Central memory CD8-positive, alpha-beta T cell (primary cell): ENCODE data around the gene RBM19.
A peak's percentile ranks its signal among the peaks of the same experiment; 100 is the strongest.

Experiments
- ATAC-seq: fragments of 150-1000 bp; cut with Tn5 transposase; replicated peaks from 2 replicates; pipeline ENCODE4 v1.10.0; 2022; ENCODE audit warnings: mild to moderate bottlenecking, moderate FRiP score, moderate number of reproducible peaks; ENCODE audit not compliant: poor library complexity, severe bottlenecking; ENCODE audit errors: extremely low read depth
- DNase-seq, 2 donors: peaks; one replicate each; pipeline ENCODE4 v3.0.0; 2021; ENCODE audit warnings: low spot score in 2 of 2
- H3K27ac Mint-ChIP-seq: one replicate; pipeline ENCODE4 v1.8.0; 2022; ENCODE audit warnings: low read depth, mild to moderate bottlenecking, moderate library complexity, mixed read lengths
- H3K27me3 Mint-ChIP-seq: one replicate; pipeline ENCODE4 v1.8.0; 2022; ENCODE audit warnings: mixed read lengths
- H3K36me3 Mint-ChIP-seq: one replicate; pipeline ENCODE4 v1.8.0; 2022; ENCODE audit warnings: mild to moderate bottlenecking, moderate library complexity, mixed read lengths; ENCODE audit not compliant: insufficient read depth
- H3K4me1 Mint-ChIP-seq: one replicate; pipeline ENCODE4 v1.8.0; 2022; ENCODE audit warnings: mixed read lengths
- H3K4me3 Mint-ChIP-seq: one replicate; pipeline ENCODE4 v1.8.0; 2022; ENCODE audit warnings: mild to moderate bottlenecking, moderate library complexity, mixed read lengths
- H3K9me3 Mint-ChIP-seq: one replicate; pipeline ENCODE4 v1.8.0; 2022; ENCODE audit warnings: mixed read lengths

The RBM19 gene

GRCh38 chr12:113841786-113842185, 124.3 kb downstream of the RBM19 start:
- no peaks in the 10 kb centered on the region for H3K4me1 Mint-ChIP-seq
- no peaks in the 10 kb centered on the region for H3K27me3 Mint-ChIP-seq
- H3K36me3 Mint-ChIP-seq: peaks cover 8% of the 10 kb centered on the region
- no peak overlapping the region for H3K27ac Mint-ChIP-seq
- no peak overlapping the region for H3K4me3 Mint-ChIP-seq
- DNase-seq: no peak
- ATAC-seq: no peak
- H3K9me3 Mint-ChIP-seq: no peaks in the 10 kb centered on the region

DNA sequence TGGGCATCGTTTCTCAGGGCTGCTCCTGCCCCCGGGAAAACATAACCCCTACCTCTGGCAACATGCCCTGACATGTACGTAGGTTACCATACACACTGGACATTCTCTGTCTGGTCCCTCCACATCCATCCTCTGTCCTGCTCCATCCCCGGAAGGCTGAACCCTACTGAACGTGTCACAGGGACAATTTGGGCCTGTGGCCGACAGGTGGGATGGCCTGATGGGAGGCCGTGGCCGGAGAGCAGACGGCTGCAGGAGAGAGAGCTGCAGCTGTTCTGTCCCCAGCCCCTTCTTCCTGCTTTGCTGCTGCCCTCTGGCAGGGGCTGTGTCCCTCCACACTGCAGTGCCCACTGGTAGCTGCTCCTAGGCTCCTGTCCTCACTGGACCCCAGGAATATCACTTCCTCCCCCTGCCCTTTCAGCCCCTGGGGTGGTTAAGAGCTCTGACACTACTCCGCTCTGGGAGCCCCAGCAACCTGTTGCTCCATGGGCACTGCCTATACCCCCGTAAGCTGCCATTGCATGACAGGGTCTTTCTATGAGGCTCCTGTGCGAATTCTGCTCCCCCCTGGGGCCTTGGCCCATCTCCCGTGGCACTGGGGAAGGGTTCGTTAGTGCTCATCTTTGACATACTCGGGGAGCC, 125.6 kb downstream of the RBM19 start:
- H3K4me3 Mint-ChIP-seq: no peak overlapping the region
- no peak for DNase-seq
- H3K27ac Mint-ChIP-seq: no peak overlapping the region
- no peaks in the 10 kb centered on the region for H3K9me3 Mint-ChIP-seq
- no peaks in the 10 kb centered on the region for H3K4me1 Mint-ChIP-seq
- H3K36me3 Mint-ChIP-seq: peaks cover 8% of the 10 kb centered on the region
- no peak for ATAC-seq
- H3K27me3 Mint-ChIP-seq: no peaks in the 10 kb centered on the region

- no peaks in the 10 kb centered on the region for H3K4me1 Mint-ChIP-seq
- H3K9me3 Mint-ChIP-seq: no peaks in the 10 kb centered on the region
- H3K36me3 Mint-ChIP-seq: peaks cover 9% of the 10 kb centered on the region
- no peak overlapping the region for H3K27ac Mint-ChIP-seq
- ATAC-seq (no peak), DNase-seq (no peak)
- H3K27me3 Mint-ChIP-seq: no peaks in the 10 kb centered on the region
- no peak overlapping the region for H3K4me3 Mint-ChIP-seq
Measured at GRCh38 chr12:113838896-113839295, 127.2 kb downstream of the RBM19 start.

- H3K9me3 Mint-ChIP-seq: no peaks in the 10 kb centered on the region
- H3K36me3 Mint-ChIP-seq: peaks cover 5% of the 10 kb centered on the region
- H3K4me1 Mint-ChIP-seq: no peaks in the 10 kb centered on the region
- no peaks in the 10 kb centered on the region for H3K27me3 Mint-ChIP-seq
- DNase-seq (no peak), ATAC-seq (no peak)
- H3K27ac Mint-ChIP-seq: no peak overlapping the region
- H3K4me3 Mint-ChIP-seq: no peak overlapping the region
Measured at GRCh38 chr12:113837528-113838296, 128.4 kb downstream of the RBM19 start.

DNA sequence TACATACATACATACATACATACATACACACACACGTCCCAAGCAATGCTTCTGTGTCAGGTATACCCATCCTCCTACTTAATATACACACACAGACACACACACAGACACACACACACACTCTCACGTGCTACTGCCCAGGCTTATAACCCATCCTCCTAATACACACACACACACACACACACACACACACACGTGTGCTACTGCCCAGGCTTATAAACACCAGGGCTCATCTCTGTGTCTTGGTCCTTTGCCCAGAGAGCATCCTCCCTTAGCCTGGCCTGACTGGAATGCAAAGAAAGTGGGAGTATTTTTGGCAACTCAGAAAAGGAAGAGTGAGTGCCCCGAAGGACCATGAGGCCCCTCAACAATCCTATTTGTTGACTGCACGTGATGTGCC, 129.0 kb downstream of the RBM19 start:
- Mint-ChIP-seq H3K4me1 (no peaks in the 10 kb centered on the region), H3K27ac (no peak overlapping the region), H3K27me3 (no peaks in the 10 kb centered on the region), H3K36me3 (peaks cover 1% of the 10 kb centered on the region), H3K4me3 (no peak overlapping the region), H3K9me3 (no peaks in the 10 kb centered on the region)
- ATAC-seq: no peak
- no peak for DNase-seq

- ATAC-seq (no peak), DNase-seq (no peak)
- Mint-ChIP-seq H3K4me1 (peaks cover 5% of the 10 kb centered on the region), H3K36me3 (peaks cover 3% of the 10 kb centered on the region), H3K27me3 (no peaks in the 10 kb centered on the region), H3K4me3 (no peak overlapping the region), H3K27ac (no peak overlapping the region), H3K9me3 (no peaks in the 10 kb centered on the region)
Measured at GRCh38 chr12:113835896-113836295, 130.2 kb downstream of the RBM19 start.

DNA sequence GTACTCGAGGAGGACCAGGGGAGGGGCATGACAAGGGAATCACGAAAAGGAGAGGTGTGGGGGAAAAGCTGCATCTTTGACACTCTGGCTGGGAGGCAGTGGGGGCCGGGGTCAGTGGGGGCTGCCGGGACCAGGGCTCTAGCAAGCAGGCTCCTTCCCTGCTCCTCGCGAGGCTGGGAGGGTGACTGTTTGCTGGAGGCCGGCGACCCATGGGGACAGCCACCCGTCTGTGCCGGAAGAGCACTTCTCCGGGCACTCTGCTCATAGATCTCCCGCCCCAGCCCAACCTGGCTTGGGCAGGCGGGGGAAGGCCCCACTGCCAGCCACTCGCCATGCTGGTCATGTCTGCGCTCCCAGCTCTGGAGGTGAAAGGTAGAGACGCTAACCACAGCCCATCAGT, 130.7 kb downstream of the RBM19 start:
- DNase-seq (no peak), ATAC-seq (no peak)
- Mint-ChIP-seq H3K27ac (no peak overlapping the region), H3K9me3 (no peaks in the 10 kb centered on the region), H3K4me1 (peaks cover 5% of the 10 kb centered on the region), H3K27me3 (no peaks in the 10 kb centered on the region), H3K4me3 (no peak overlapping the region), H3K36me3 (peaks cover 3% of the 10 kb centered on the region)

- Mint-ChIP-seq H3K27ac (no peak overlapping the region), H3K4me1 (peaks cover 5% of the 10 kb centered on the region), H3K9me3 (no peaks in the 10 kb centered on the region), H3K27me3 (no peaks in the 10 kb centered on the region), H3K4me3 (no peak overlapping the region), H3K36me3 (peaks cover 3% of the 10 kb centered on the region)
- ATAC-seq (no peak), DNase-seq (no peak)
Measured at GRCh38 chr12:113833422-113833821, 132.7 kb downstream of the RBM19 start.

- Mint-ChIP-seq H3K4me3 (no peak overlapping the region), H3K4me1 (peaks cover 5% of the 10 kb centered on the region), H3K27ac (peak overlapping the region; percentile 35), H3K9me3 (no peaks in the 10 kb centered on the region), H3K36me3 (peaks cover 3% of the 10 kb centered on the region), H3K27me3 (no peaks in the 10 kb centered on the region)
- ATAC-seq (no peak), DNase-seq (no peak)
Measured at GRCh38 chr12:113831476-113831875, 134.6 kb downstream of the RBM19 start.

DNA sequence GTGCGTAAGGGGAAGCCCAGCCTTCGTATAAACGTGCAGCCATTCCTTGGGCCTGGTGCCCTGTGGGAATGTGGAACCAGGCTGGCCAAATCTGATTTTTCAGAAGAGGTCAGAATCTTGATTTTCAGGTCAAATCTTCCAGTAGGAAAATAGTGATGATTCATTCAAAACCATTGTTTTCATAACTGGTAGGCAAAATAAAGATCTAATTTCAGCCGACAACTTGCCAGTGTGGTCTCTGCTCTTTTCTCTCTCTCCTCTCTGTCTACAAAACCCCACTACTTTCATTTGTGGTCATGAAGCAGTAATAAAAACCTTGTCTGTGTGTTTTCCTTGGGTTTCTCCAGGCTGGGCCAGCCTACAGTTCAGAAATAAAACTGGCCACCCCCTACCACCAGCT, 135.1 kb downstream of the RBM19 start:
- ATAC-seq: no peak
- DNase-seq: no peak

DNA sequence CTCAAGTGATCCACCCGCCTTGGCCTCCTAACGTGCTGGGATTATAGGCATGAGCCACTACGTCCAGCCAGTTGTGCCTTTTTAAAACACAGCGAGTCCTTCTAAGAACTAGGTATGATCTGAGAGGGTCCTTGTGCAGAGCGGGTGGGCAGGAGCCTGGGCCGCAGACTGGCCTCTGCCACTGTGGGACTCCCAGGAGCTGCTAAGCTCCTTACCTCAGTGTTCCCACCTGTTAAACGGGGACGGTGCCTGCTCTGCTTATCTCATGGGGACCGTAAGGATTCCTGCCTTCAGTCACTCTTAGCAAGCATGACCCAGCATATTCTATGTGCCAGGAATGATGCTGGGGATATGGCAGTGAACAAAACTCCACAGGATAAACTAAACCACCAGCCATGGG, 136.9 kb downstream of the RBM19 start:
- H3K4me3 Mint-ChIP-seq: no peak overlapping the region
- ATAC-seq (no peak), DNase-seq (no peak)
- no peaks in the 10 kb centered on the region for H3K9me3 Mint-ChIP-seq
- H3K36me3 Mint-ChIP-seq: peaks cover 5% of the 10 kb centered on the region
- no peaks in the 10 kb centered on the region for H3K27me3 Mint-ChIP-seq
- peaks cover 10% of the 10 kb centered on the region for H3K4me1 Mint-ChIP-seq
- H3K27ac Mint-ChIP-seq: no peak overlapping the region

More for the DNA sequence above, 135.1 kb downstream of the RBM19 start:
- H3K4me3 Mint-ChIP-seq: no peak overlapping the region
- peaks cover 3% of the 10 kb centered on the region for H3K36me3 Mint-ChIP-seq
- H3K4me1 Mint-ChIP-seq: peaks cover 8% of the 10 kb centered on the region
- H3K27me3 Mint-ChIP-seq: no peaks in the 10 kb centered on the region
- H3K27ac Mint-ChIP-seq: peak overlapping the region; percentile 35
- no peaks in the 10 kb centered on the region for H3K9me3 Mint-ChIP-seq

DNA sequence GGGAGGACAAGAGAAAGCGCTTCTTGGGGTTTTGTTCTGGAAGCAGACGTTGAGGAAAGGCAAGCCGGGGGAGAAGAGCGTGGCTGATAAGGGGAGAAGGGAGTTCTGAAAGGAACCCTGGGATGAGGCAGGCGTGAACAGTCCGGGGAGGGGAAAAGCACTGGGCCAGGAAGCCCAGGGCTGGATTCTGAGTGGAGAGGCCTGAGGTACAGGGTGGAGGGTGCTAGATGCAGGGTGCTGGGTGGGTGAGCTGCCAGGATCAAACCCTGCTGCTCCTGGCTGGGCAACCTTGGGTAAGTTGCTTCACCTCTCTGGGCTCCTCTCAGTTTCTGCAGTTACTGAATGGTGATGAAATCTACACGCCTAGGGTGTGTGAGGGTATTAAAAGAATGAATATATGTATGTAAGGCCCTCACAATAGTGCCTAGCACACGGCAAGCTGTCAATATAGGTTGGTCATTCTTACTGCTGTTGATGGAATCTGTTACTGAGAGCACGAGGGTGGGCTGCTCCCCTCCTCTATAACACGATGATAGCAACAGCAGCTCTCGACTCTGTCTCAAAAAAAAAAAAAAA, 138.5 kb downstream of the RBM19 start:
- Mint-ChIP-seq H3K27ac (no peak overlapping the region), H3K4me3 (no peak overlapping the region), H3K9me3 (no peaks in the 10 kb centered on the region), H3K4me1 (peaks cover 10% of the 10 kb centered on the region), H3K36me3 (peaks cover 6% of the 10 kb centered on the region), H3K27me3 (no peaks in the 10 kb centered on the region)
- ATAC-seq (no peak), DNase-seq (no peak)
